ENCODE results near the gene LHX3. TPM values are rescaled to one million over a fixed set of nuclear protein-coding genes. Genes with fewer than 3 reads are reported as not detected.

The LHX3 gene
- total and polyA plus RNA-seq, 10 of the 15 experiments (the other 5 are each of a cell fraction or from before 2014, with no cell fraction given), result not detected

- no peak overlapping the region for H3K4me3 ChIP-seq
- intact Hi-C loops (cut with micrococcal nuclease; ENCODE audit: unreplicated experiment), result no loop called here
- no peak overlapping the region for H3K27ac ChIP-seq (ENCODE audit: control insufficient read depth, insufficient read depth)
- no TSS peak for BruUV-seq (replicated peaks)
- in situ Hi-C loops (cut with MboI), result no loop called here
- no peak for DNase-seq (ENCODE audit: low read depth, low spot score)
- no peak overlapping the region for H3K4me2 ChIP-seq (ENCODE audit: control insufficient read depth, insufficient read depth)
- SMC1A ChIA-PET (ENCODE audit: uncharacterized antibody, unreplicated experiment), result no interaction called here
- H3K9ac ChIP-seq (ENCODE audit: control insufficient read depth, insufficient read depth, low read length), result no peak overlapping the region
- FAIRE-seq, result no peak
- H3K36me3 ChIP-seq (ENCODE audit: control insufficient read depth in 2 of 2, insufficient read depth in 2 of 2, low read length in 1 of 2), result no peaks in the 10 kb centered on the region
- H3K79me2 ChIP-seq (ENCODE audit: control insufficient read depth, insufficient read depth, low read length), result no peaks in the 10 kb centered on the region
- RAD21 ChIA-PET (ENCODE audit: unreplicated experiment), result no interaction called here
- CTCF ChIA-PET, result no interaction called here
- no peaks in the 10 kb centered on the region for H4K20me1 ChIP-seq (ENCODE audit: control insufficient read depth, insufficient read depth)
- no peak for ATAC-seq
- WGBS (ENCODE audit: insufficient coverage, insufficient replicate concordance, low lambda C conversion rate, missing lambda C conversion rate), result 41% methylated on average over 14 of the region's 14 CpGs
- POLR2A ChIA-PET, result no interaction called here
- no peak overlapping the region for H2AFZ ChIP-seq (ENCODE audit: control insufficient read depth, low read depth, low read length)
- H3K4me1 ChIP-seq (ENCODE audit: control insufficient read depth, insufficient read depth, low read length), result no peaks in the 10 kb centered on the region
- H3K27me3 ChIP-seq (replicated peaks in 1 of 2; ENCODE audit: control insufficient read depth in 2 of 2, insufficient read depth in 2 of 2, low read length in 1 of 2), result peaks cover 0 to 1% of the 10 kb centered on the region in 2 experiments; a peak in 1 of 4 replicates
- no peaks in the 10 kb centered on the region for H3K9me3 ChIP-seq (replicated peaks; ENCODE audit: control insufficient read depth, insufficient read depth, low read length)
- TF ChIP-seq CHD2 (IDR thresholded peaks at IDR 0.05; ENCODE audit: borderline replicate concordance, low read depth, low read length) (no peak), CTCF (IDR thresholded peaks at IDR 0.05 in 2 of 3, conservative IDR thresholded peaks at IDR 0.05 in 1 of 3; ENCODE audit: control insufficient read depth in 2 of 3, extremely low read depth in 1 of 3, insufficient read depth in 1 of 3, low read depth in 3 of 3, low read length in 3 of 3) (no peak)
- TF ChIP-seq, protein P1, sequence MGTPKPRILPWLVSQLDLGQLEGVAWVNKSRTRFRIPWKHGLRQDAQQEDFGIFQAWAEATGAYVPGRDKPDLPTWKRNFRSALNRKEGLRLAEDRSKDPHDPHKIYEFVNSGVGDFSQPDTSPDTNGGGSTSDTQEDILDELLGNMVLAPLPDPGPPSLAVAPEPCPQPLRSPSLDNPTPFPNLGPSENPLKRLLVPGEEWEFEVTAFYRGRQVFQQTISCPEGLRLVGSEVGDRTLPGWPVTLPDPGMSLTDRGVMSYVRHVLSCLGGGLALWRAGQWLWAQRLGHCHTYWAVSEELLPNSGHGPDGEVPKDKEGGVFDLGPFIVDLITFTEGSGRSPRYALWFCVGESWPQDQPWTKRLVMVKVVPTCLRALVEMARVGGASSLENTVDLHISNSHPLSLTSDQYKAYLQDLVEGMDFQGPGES (IDR thresholded peaks at IDR 0.05), result no peak
Measured at GRCh38 chr9:136154943-136155342, 50.0 kb downstream of the LHX3 start.

All from GM12878 (cell line).